Heart left ventricle (tissue), 16 donors: Measurements from ENCODE around the gene ANKRD28. TPM values are rescaled to one million over a fixed set of nuclear protein-coding genes. Genes with fewer than 3 reads are reported as not detected.

Experiments
- ATAC-seq, 4 donors: fragments of 200-7000 bp; cut with Tn5 transposase; one replicate each; pipeline ENCODE4 v1.9.1; 2020 to 2022; ENCODE audit warnings: moderate library complexity in 4 of 4, mild to moderate bottlenecking in 3 of 4, moderate number of reproducible peaks in 1 of 4
- DNase-seq, 5 donors: peaks; one replicate each; pipeline ENCODE4 v3.0.0-alpha.2; 2020
- H3K27ac ChIP-seq, 12 donors: fragments of 200-600 bp; sonication (generic) in 4 of 12; one replicate each; pipeline versions ENCODE4 v1.5.0 to v1.8.0; 2016 to 2022; ENCODE audit warnings: mild to moderate bottlenecking in 2 of 12
- H3K27me3 ChIP-seq, 9 donors: fragments of 200-600 bp; sonication (generic) in 2 of 9; one replicate each; pipeline versions ENCODE4 v1.5.1 to v1.8.0; 2016 to 2022; ENCODE audit warnings: mild to moderate bottlenecking in 3 of 9
- H3K36me3 ChIP-seq, 9 donors: fragments of 200-600 bp; sonication (generic) in 2 of 9; one replicate each; pipeline versions ENCODE4 v1.5.0 to v1.8.0; 2018 to 2022; ENCODE audit warnings: mild to moderate bottlenecking in 2 of 9
- H3K4me1 ChIP-seq, 12 donors: fragments of 200-600 bp; sonication (generic) in 4 of 12; one replicate each; pipeline versions ENCODE4 v1.5.0 to v1.8.0; 2016 to 2022; ENCODE audit warnings: mild to moderate bottlenecking in 3 of 12
- H3K4me3 ChIP-seq, 12 donors: fragments of 200-600 bp; sonication (generic) in 4 of 12; one replicate each; pipeline versions ENCODE4 v1.5.0 to v1.8.0; 2017 to 2022; ENCODE audit warnings: mild to moderate bottlenecking in 9 of 12, moderate library complexity in 4 of 12
- H3K9me3 ChIP-seq, 12 donors: fragments of 200-600 bp; sonication (generic) in 4 of 12; one replicate each; pipeline versions ENCODE4 v1.5.0 to v1.8.0; 2016 to 2022; ENCODE audit warnings: mild to moderate bottlenecking in 1 of 12
- POLR2A ChIP-seq, 2 donors: fragments of 450-650 bp; IDR thresholded peaks; one replicate each; pipeline ENCODE4 v1.6.1; 2017; ENCODE audit warnings: antibody characterized with exemption in 2 of 2, mild to moderate bottlenecking in 2 of 2, moderate library complexity in 2 of 2
- WGBS, 4 donors: extraction: QIAGEN DNeasy Blood & Tissue Kit in 2 of 4; methylation state at CpG; one replicate each; pipeline versions ENCODE4 v1.1.5 to v1.1.7; 2013 to 2018; 5-methylcytosine and 5-hydroxymethylcytosine counted together
- intact Hi-C, 10 donors: fragments of 100-400 bp; cut with DNase I; formaldehyde crosslinking; loops; one replicate each; pipeline versions ENCODE4 v1.11.1 to v1.14.2; 2022
- polyA plus RNA-seq, 2 donors: library from polyadenylated mRNA; stranded (reverse); fragments of 200-250 nt; gene quantifications; one replicate each; pipeline ENCODE4 v1.2.3, GENCODE V29; 2013
- total RNA-seq, 9 donors: library from RNA; depleted of rRNA in 2 of 9; stranded (reverse); fragments of >200 nt in 2 of 9; fragmentation: NEBNext Ultra II Directional in 3 of 9; extraction: Animal tissue kit (Norgen Biotek cat#: 25700) in 3 of 9; gene quantifications; one replicate each; pipeline versions ENCODE4 v1.1.0 to v1.2.4, GENCODE V29; 2016 to 2023
- TF ChIP-seq, protein P1 (sequence below), 12 donors: fragments of 200-600 bp; sonication (generic) in 4 of 12; IDR thresholded peaks; one replicate each; pipeline versions ENCODE4 v1.5.0 to v1.8.0; 2018 to 2022; ENCODE audit warnings: antibody characterized with exemption in 12 of 12, mild to moderate bottlenecking in 5 of 12
- donor health status: ischemic (EF 13 %, LVEDD 7.1; RV severe dilation, severe dysfunction).
- donor health status: healthy with polysubstance abuse.
- donor health status: DM: no; HTN: yes; CAD: no.
- donor health status: DM: no; HTN: no; CAD: no.
- donor health status: ischemic (EF 25% LVEDD 6.9; RV normal size, moderate dysfunction).
- donor health status: ischemic (EF 25% LVEDD 5.7; RV mildly dilated, moderate dysfunction).
- donor health status: healthy.
- donor health status: DM: yes; HTN: yes; CAD: no.
- donor health status: ischemic (EF 35%, LVEDD 5.7; RV mildly dilated, moderate dysfunction).
- donor health status: nonischemic (EF 11% LVEDD 7.7; RV severe dilation, severe dysfunction).
- donor health status: DM: yes; HTN: yes; CAD: no.
- donor health status: PGD.
- donor health status: ischemic (EF 29% LVEDD 5.4; RV normal size, mild dysfunction).
- donor health status: nonischemic (EF 23%, LVEDD 6.1; RV moderate dilation, normal function).

ANKRD28 gene
- total and polyA plus RNA-seq, 11 donors, result 4.9 to 32.1 (median 24.3) TPM

DNA sequence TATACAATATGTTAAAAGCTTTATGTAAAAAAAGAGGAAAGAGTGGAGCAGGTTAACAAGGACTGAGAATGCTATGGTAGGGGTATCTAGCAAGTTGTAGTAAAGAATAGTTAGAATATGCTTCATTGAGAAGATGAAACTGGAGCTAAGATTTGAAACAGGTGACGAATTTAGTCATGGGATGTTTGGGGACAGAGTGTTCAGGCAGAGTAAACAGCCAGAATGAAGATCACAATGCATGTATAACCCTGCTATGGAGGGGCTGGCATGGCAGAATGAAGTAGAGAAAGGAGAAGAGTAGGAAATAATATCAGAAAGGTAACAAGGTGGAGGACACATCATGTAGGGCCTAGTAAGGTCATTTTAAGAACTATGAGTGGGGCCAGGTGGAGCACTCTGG, 124.2 kb downstream of the ANKRD28 start:
- intact Hi-C loops, result no loop called here
- Histone ChIP-seq H3K4me1 (no peaks in the 10 kb centered on the region), H3K27ac (no peak overlapping the region), H3K27me3 (no peaks in the 10 kb centered on the region), H3K36me3 (peaks cover 0 to 98% (median 74%) of the 10 kb centered on the region in 9 donors), H3K4me3 (no peak overlapping the region), H3K9me3 (no peaks in the 10 kb centered on the region)
- TF ChIP-seq, protein P1, sequence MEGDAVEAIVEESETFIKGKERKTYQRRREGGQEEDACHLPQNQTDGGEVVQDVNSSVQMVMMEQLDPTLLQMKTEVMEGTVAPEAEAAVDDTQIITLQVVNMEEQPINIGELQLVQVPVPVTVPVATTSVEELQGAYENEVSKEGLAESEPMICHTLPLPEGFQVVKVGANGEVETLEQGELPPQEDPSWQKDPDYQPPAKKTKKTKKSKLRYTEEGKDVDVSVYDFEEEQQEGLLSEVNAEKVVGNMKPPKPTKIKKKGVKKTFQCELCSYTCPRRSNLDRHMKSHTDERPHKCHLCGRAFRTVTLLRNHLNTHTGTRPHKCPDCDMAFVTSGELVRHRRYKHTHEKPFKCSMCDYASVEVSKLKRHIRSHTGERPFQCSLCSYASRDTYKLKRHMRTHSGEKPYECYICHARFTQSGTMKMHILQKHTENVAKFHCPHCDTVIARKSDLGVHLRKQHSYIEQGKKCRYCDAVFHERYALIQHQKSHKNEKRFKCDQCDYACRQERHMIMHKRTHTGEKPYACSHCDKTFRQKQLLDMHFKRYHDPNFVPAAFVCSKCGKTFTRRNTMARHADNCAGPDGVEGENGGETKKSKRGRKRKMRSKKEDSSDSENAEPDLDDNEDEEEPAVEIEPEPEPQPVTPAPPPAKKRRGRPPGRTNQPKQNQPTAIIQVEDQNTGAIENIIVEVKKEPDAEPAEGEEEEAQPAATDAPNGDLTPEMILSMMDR (IDR thresholded peaks at IDR 0.05), result no peak
- no peak for TF ChIP-seq POLR2A (IDR thresholded peaks at IDR 0.05)
- ATAC-seq (no peak), DNase-seq (no peak)
- 94 to 99% (median 96%) methylated on average over 1 of the region's 1 CpG for WGBS, 4 donors

GRCh38 chr3:15667484-15667883, 130.3 kb downstream of the ANKRD28 start:
- TF ChIP-seq, protein P1 (IDR thresholded peaks at IDR 0.05), result no peak
- no peak for TF ChIP-seq POLR2A (IDR thresholded peaks at IDR 0.05)
- no peak for DNase-seq
- ATAC-seq, result no peak
- 93 to 96% (median 95%) methylated on average over 3 of the region's 3 CpGs for WGBS, 4 donors
- peaks cover 0 to 3% (median 0%) of the 10 kb centered on the region in 12 donors for H3K9me3 ChIP-seq
- no peak overlapping the region for H3K27ac ChIP-seq
- H3K36me3 ChIP-seq, result peaks cover 0 to 53% (median 22%) of the 10 kb centered on the region in 9 donors
- H3K4me3 ChIP-seq, result no peak overlapping the region
- no peaks in the 10 kb centered on the region for H3K27me3 ChIP-seq
- intact Hi-C loops, result no loop called here
- peaks cover 0 to 6% (median 0%) of the 10 kb centered on the region in 12 donors for H3K4me1 ChIP-seq

- intact Hi-C loops, result no loop called here
- H3K36me3 ChIP-seq, result peaks cover 0 to 41% (median 16%) of the 10 kb centered on the region in 9 donors
- ATAC-seq, result peak; percentile 10 to 84 (median 48)
- TF ChIP-seq POLR2A (IDR thresholded peaks at IDR 0.05), result no peak
- TF ChIP-seq, protein P1 (IDR thresholded peaks at IDR 0.05), result no peak
- H3K27me3 ChIP-seq, result no peaks in the 10 kb centered on the region
- WGBS, 4 donors, result 62 to 69% (median 65%) methylated on average over 5 of the region's 5 CpGs
- no peak for DNase-seq
- peaks cover 0 to 6% (median 0%) of the 10 kb centered on the region in 12 donors for H3K4me1 ChIP-seq
- no peak overlapping the region for H3K4me3 ChIP-seq
- peaks cover 0 to 3% (median 0%) of the 10 kb centered on the region in 12 donors for H3K9me3 ChIP-seq
- H3K27ac ChIP-seq, result no peak overlapping the region
Observed at GRCh38 chr3:15666277-15666676, 131.5 kb downstream of the ANKRD28 start.

DNA sequence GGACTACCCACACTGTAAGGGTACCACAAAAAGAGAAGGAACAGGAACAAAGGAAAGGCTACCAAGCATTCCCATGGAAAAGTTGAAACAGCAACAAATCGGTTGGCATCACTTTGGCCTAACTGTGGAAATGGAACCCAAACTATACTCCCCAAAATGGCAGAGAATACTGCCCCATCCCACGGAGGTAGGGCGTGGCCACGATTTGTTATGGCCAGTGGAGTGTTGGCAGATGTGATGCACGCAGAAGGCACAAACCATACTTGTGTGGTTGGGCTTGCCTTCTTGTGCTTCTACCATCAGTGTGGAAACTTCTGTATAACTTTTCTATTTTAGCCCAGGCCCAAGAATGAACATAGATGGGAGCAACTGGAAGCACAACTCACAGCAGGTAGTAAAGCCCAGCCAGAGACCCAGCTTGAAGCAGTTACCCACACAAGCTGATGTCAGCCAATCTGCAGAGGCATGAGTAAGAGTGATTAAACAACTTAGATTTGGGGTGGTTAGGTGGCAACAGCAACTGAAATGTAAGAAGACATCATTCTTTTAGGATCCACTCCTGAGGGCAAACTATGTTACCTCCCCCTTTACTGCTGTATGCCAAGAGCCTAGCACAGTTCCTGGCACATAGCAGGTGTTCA, 132.1 kb downstream of the ANKRD28 start:
- H3K27me3 ChIP-seq, result no peaks in the 10 kb centered on the region
- WGBS, 4 donors, result 92 to 96% (median 94%) methylated on average over 5 of the region's 5 CpGs
- TF ChIP-seq POLR2A (IDR thresholded peaks at IDR 0.05), result no peak
- TF ChIP-seq, protein P1 (IDR thresholded peaks at IDR 0.05), result no peak
- H3K9me3 ChIP-seq, result peaks cover 0 to 3% (median 0%) of the 10 kb centered on the region in 12 donors
- ATAC-seq (peak in 2 of 4 donors; percentile 12 to 18), DNase-seq (no peak)
- H3K36me3 ChIP-seq, result peaks cover 0 to 34% (median 15%) of the 10 kb centered on the region in 9 donors
- no peak overlapping the region for H3K4me3 ChIP-seq
- no peak overlapping the region for H3K27ac ChIP-seq
- intact Hi-C loops, result no loop called here
- H3K4me1 ChIP-seq, result peaks cover 0 to 6% (median 0%) of the 10 kb centered on the region in 12 donors
